ENCODE measurements around the gene THRAP3. TPM values are rescaled to one million over a fixed set of nuclear protein-coding genes. Genes with fewer than 3 reads are reported as not detected.

The THRAP3 gene
- total and polyA plus RNA-seq, 9 of the 15 experiments (the other 6 are each of a cell fraction or from before 2014, with no cell fraction given) = 66.2 to 135 (median 113) TPM

GRCh38 chr1:36321119-36321951 is 97.1 kb downstream of the THRAP3 start (continued):
- TF ChIP-seq ZNF639 (CRISPR knock-in tag; conservative IDR thresholded peaks at IDR 0.05 in 1 of 2, IDR thresholded peaks at IDR 0.05 in 1 of 2) = peak in 1 of 2 experiments; percentile 84; a peak in 2 of 4 replicates
- TF ChIP-seq NR2F6 (CRISPR knock-in tag; IDR thresholded peaks at IDR 0.05) = no peak
- no peak for TF ChIP-seq PRMT5 (CRISPR knock-in tag; IDR thresholded peaks at IDR 0.05)
- TF ChIP-seq CBX8 (IDR thresholded peaks at IDR 0.05; ENCODE audit: borderline replicate concordance, extremely low read depth, low read depth, low read length, poor library complexity, severe bottlenecking) = no peak
- no peak; a peak in 1 of 3 replicates for TF ChIP-seq CBX3 (IDR thresholded peaks at IDR 0.05; ENCODE audit: borderline replicate concordance in 1 of 2, low read length in 2 of 2)
- no peak for TF ChIP-seq ETV6 (IDR thresholded peaks at IDR 0.05; ENCODE audit: borderline replicate concordance in 1 of 2, low read depth in 2 of 2, low read length in 1 of 2)
- no peak for TF ChIP-seq ETV6 (CRISPR knock-in tag; IDR thresholded peaks at IDR 0.05; ENCODE audit: borderline replicate concordance)
- TF ChIP-seq MCM3 (IDR thresholded peaks at IDR 0.05) = no peak
- TF ChIP-seq MXI1 (IDR thresholded peaks at IDR 0.05; ENCODE audit: low read depth, low read length) = peak; percentile 73; the same call in 1 of the 2 replicates
- no peak for TF ChIP-seq POLR2H (tag; IDR thresholded peaks at IDR 0.05; ENCODE audit: low read depth)
- no peak; the same call in 1 of the 2 replicates for TF ChIP-seq HLTF (IDR thresholded peaks at IDR 0.05)
- TF ChIP-seq TCF15 (CRISPR knock-in tag; IDR thresholded peaks at IDR 0.05) = no peak
- no peak for TF ChIP-seq LARP7 (IDR thresholded peaks at IDR 0.05)
- no peak for TF ChIP-seq ZNF407 (IDR thresholded peaks at IDR 0.05; ENCODE audit: low read depth)
- TF ChIP-seq ZNF583 (CRISPR knock-in tag; IDR thresholded peaks at IDR 0.05) = peak; percentile 86
- peak; percentile 87 for TF ChIP-seq HMGN3 (IDR thresholded peaks at IDR 0.05; ENCODE audit: borderline replicate concordance, extremely low read depth, insufficient read length, low read depth, low read length)

Measured in K562 (cell line).